ENCODE data around the gene CDH13. TPM values are rescaled to one million over a fixed set of nuclear protein-coding genes. Genes with fewer than 3 reads are reported as not detected.

Gene CDH13
- total and polyA plus RNA-seq, 10 of the 15 experiments (the other 5 are each of a cell fraction or from before 2014, with no cell fraction given), result under 0.01 to 0.05 TPM; not detected in 8

DNA sequence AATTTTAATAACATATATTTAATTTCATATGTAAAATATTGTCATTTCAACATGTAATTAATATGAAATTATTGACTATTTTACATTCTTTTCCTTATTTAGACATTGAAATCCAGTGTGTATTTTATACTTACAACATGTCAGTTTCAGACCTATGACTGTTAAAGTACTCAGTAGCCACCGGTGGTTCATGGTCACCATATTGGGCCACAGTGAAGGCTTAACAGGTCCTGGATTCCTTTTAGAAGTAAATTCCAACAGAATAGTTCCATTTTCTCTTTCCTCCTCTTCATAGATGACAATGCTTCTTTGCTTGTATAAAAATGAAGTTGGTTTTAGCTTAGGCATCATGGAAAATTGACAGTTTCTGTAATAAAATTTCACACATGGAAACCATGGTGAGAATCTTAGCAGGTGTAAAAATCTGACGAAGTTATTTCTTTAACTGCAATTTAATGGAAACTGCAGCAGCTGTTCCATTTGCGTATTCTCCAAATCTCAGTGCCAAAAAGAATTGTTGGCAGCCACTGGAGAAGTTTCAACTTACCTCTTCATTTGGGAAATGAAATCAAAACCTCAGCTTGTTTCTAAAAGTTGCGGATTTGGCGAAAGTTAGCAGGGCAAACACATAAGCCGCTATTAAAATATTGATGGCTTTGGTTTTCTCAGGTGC, 231.1 kb downstream of the CDH13 start (continued):
- TF ChIP-seq, protein P1, sequence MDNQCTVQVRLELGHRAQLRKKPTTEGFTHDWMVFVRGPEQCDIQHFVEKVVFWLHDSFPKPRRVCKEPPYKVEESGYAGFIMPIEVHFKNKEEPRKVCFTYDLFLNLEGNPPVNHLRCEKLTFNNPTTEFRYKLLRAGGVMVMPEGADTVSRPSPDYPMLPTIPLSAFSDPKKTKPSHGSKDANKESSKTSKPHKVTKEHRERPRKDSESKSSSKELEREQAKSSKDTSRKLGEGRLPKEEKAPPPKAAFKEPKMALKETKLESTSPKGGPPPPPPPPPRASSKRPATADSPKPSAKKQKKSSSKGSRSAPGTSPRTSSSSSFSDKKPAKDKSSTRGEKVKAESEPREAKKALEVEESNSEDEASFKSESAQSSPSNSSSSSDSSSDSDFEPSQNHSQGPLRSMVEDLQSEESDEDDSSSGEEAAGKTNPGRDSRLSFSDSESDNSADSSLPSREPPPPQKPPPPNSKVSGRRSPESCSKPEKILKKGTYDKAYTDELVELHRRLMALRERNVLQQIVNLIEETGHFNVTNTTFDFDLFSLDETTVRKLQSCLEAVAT (IDR thresholded peaks at IDR 0.05), result no peak
- TF ChIP-seq BCL3 (IDR thresholded peaks at IDR 0.05; ENCODE audit: borderline replicate concordance, insufficient read depth, low read depth, low read length, poor library complexity, severe bottlenecking), result no peak
- no peak for TF ChIP-seq PAX5 (IDR thresholded peaks at IDR 0.05; ENCODE audit: borderline replicate concordance, low read depth, low read length)
- no peak for TF ChIP-seq NFXL1 (IDR thresholded peaks at IDR 0.05; ENCODE audit: borderline replicate concordance)

- ChIA-PET CTCF (no interaction called here), POLR2A (no interaction called here), RAD21 (ENCODE audit: unreplicated experiment) (no interaction called here), SMC1A (ENCODE audit: uncharacterized antibody, unreplicated experiment) (no interaction called here)
- FAIRE-seq (no peak), ATAC-seq (no peak), DNase-seq (ENCODE audit: low read depth, low spot score) (no peak)
- Histone ChIP-seq H3K9me3 (replicated peaks; ENCODE audit: control insufficient read depth, insufficient read depth, low read length) (no peaks in the 10 kb centered on the region), H3K36me3 (ENCODE audit: control insufficient read depth in 2 of 2, insufficient read depth in 2 of 2, low read length in 1 of 2) (no peaks in the 10 kb centered on the region), H3K4me1 (ENCODE audit: control insufficient read depth, insufficient read depth, low read length) (no peaks in the 10 kb centered on the region), H3K4me2 (ENCODE audit: control insufficient read depth, insufficient read depth) (no peak overlapping the region), H3K9ac (ENCODE audit: control insufficient read depth, insufficient read depth, low read length) (no peak overlapping the region), H3K79me2 (ENCODE audit: control insufficient read depth, insufficient read depth, low read length) (no peaks in the 10 kb centered on the region), H3K4me3 (no peak overlapping the region), H3K27me3 (replicated peaks in 1 of 2; ENCODE audit: control insufficient read depth in 2 of 2, insufficient read depth in 2 of 2, low read length in 1 of 2) (no peaks in the 10 kb centered on the region), H2AFZ (ENCODE audit: control insufficient read depth, low read depth, low read length) (no peak overlapping the region), H3K27ac (ENCODE audit: control insufficient read depth, insufficient read depth) (no peak overlapping the region), H4K20me1 (ENCODE audit: control insufficient read depth, insufficient read depth) (no peaks in the 10 kb centered on the region)
- BruUV-seq (replicated peaks), result no TSS peak
- intact Hi-C loops (cut with micrococcal nuclease; ENCODE audit: unreplicated experiment) (no loop called here), in situ Hi-C loops (cut with MboI) (no loop called here)
- 86% methylated on average over 6 of the region's 6 CpGs for WGBS (ENCODE audit: insufficient coverage, insufficient replicate concordance, low lambda C conversion rate, missing lambda C conversion rate)
- TF ChIP-seq NR2C1 (IDR thresholded peaks at IDR 0.05), result no peak
- TF ChIP-seq, protein P2, sequence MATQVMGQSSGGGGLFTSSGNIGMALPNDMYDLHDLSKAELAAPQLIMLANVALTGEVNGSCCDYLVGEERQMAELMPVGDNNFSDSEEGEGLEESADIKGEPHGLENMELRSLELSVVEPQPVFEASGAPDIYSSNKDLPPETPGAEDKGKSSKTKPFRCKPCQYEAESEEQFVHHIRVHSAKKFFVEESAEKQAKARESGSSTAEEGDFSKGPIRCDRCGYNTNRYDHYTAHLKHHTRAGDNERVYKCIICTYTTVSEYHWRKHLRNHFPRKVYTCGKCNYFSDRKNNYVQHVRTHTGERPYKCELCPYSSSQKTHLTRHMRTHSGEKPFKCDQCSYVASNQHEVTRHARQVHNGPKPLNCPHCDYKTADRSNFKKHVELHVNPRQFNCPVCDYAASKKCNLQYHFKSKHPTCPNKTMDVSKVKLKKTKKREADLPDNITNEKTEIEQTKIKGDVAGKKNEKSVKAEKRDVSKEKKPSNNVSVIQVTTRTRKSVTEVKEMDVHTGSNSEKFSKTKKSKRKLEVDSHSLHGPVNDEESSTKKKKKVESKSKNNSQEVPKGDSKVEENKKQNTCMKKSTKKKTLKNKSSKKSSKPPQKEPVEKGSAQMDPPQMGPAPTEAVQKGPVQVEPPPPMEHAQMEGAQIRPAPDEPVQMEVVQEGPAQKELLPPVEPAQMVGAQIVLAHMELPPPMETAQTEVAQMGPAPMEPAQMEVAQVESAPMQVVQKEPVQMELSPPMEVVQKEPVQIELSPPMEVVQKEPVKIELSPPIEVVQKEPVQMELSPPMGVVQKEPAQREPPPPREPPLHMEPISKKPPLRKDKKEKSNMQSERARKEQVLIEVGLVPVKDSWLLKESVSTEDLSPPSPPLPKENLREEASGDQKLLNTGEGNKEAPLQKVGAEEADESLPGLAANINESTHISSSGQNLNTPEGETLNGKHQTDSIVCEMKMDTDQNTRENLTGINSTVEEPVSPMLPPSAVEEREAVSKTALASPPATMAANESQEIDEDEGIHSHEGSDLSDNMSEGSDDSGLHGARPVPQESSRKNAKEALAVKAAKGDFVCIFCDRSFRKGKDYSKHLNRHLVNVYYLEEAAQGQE (IDR thresholded peaks at IDR 0.05; ENCODE audit: low read depth, low read length), result peak; percentile 48; the same call in 1 of the 2 replicates
Observed at GRCh38 chr16:82859662-82860061, 232.9 kb downstream of the CDH13 start.
